Measurements from ENCODE around the gene ARHGAP24.

DNA sequence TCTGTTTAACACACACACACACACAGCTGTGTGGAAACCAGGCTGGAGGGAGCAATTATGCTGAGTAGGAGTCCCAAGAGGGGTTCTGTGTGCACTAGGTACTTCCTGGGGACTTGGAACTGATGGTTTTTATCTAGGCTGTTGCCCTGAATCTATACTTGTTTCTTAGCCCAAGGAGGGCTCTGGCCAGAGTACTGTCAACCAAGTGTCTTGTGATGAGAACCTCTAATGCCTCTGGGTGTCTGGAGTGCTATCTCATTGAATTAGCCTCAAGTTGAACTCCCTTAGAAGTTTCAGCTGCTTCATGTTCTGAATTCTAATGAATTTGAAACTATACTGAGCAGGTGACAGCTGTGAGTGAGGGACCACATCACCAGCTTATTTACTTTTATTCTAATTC lies 16.6 kb downstream of the ARHGAP24 start:
- TF ChIP-seq MAFK (IDR thresholded peaks at IDR 0.05; ENCODE audit: partially characterized antibody) = no peak
- TF ChIP-seq BCL3 (IDR thresholded peaks at IDR 0.05) = no peak
- TF ChIP-seq FOSB (CRISPR knock-in tag; IDR thresholded peaks at IDR 0.05) = no peak
- TF ChIP-seq, protein P1, sequence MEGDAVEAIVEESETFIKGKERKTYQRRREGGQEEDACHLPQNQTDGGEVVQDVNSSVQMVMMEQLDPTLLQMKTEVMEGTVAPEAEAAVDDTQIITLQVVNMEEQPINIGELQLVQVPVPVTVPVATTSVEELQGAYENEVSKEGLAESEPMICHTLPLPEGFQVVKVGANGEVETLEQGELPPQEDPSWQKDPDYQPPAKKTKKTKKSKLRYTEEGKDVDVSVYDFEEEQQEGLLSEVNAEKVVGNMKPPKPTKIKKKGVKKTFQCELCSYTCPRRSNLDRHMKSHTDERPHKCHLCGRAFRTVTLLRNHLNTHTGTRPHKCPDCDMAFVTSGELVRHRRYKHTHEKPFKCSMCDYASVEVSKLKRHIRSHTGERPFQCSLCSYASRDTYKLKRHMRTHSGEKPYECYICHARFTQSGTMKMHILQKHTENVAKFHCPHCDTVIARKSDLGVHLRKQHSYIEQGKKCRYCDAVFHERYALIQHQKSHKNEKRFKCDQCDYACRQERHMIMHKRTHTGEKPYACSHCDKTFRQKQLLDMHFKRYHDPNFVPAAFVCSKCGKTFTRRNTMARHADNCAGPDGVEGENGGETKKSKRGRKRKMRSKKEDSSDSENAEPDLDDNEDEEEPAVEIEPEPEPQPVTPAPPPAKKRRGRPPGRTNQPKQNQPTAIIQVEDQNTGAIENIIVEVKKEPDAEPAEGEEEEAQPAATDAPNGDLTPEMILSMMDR (IDR thresholded peaks at IDR 0.05) = no peak
- no peak for TF ChIP-seq USF2 (IDR thresholded peaks at IDR 0.05)
- TF ChIP-seq, protein P2, sequence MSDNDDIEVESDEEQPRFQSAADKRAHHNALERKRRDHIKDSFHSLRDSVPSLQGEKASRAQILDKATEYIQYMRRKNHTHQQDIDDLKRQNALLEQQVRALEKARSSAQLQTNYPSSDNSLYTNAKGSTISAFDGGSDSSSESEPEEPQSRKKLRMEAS (IDR thresholded peaks at IDR 0.05) = no peak
- no peak for TF ChIP-seq KDM5A (IDR thresholded peaks at IDR 0.05)
- TF ChIP-seq POLR2A (IDR thresholded peaks at IDR 0.05; ENCODE audit: low read length) = no peak
- no peak for TF ChIP-seq NR3C1 (IDR thresholded peaks at IDR 0.05)
- no peak for TF ChIP-seq E2F6 (IDR thresholded peaks at IDR 0.05; ENCODE audit: borderline replicate concordance, low read depth)
- no peak for TF ChIP-seq ZNF302 (CRISPR knock-in tag; IDR thresholded peaks at IDR 0.05)
- TF ChIP-seq ZFP36 (IDR thresholded peaks at IDR 0.05; ENCODE audit: borderline replicate concordance, partially characterized antibody) = no peak
- no peak for TF ChIP-seq ESRRA (IDR thresholded peaks at IDR 0.05; ENCODE audit: borderline replicate concordance, low read length)
- no peak for TF ChIP-seq CHD2 (IDR thresholded peaks at IDR 0.05; ENCODE audit: low read length, partially characterized antibody)

Measured in A549 (cell line).